Iris pigment epithelial cell (primary cell): Measurements from ENCODE around the gene TBC1D16.

Experiments
- DNase-seq: peaks from one replicate; pipeline ENCODE4 v3.0.0-alpha.2; 2011; ENCODE audit warnings: low read depth

The TBC1D16 gene, protein sequence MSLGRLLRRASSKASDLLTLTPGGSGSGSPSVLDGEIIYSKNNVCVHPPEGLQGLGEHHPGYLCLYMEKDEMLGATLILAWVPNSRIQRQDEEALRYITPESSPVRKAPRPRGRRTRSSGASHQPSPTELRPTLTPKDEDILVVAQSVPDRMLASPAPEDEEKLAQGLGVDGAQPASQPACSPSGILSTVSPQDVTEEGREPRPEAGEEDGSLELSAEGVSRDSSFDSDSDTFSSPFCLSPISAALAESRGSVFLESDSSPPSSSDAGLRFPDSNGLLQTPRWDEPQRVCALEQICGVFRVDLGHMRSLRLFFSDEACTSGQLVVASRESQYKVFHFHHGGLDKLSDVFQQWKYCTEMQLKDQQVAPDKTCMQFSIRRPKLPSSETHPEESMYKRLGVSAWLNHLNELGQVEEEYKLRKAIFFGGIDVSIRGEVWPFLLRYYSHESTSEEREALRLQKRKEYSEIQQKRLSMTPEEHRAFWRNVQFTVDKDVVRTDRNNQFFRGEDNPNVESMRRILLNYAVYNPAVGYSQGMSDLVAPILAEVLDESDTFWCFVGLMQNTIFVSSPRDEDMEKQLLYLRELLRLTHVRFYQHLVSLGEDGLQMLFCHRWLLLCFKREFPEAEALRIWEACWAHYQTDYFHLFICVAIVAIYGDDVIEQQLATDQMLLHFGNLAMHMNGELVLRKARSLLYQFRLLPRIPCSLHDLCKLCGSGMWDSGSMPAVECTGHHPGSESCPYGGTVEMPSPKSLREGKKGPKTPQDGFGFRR

DNA sequence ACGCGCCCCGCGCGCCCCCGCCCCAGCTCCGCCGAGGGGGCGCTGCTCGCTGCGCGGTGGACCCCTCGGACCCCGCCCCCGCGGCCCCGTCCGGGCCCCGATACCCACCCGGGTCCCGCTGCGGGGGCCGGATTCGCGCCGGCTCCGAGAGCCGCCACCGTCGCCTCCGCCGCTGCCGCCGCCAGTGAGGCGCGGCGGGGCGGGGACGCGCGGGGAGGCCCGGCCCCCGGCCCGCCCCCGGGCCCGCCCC, at the start of gene TBC1D16:
Gene TBC1D16, minus strand, starts transcription at position 186 of the 250 bp plus-strand sequence. CDS start 22,325 bp downstream, outside the sequence.
- no peak for DNase-seq

GRCh38 chr17:80084773-80085172, 49.1 kb upstream of the TBC1D16 start:
- DNase-seq, result no peak

DNA sequence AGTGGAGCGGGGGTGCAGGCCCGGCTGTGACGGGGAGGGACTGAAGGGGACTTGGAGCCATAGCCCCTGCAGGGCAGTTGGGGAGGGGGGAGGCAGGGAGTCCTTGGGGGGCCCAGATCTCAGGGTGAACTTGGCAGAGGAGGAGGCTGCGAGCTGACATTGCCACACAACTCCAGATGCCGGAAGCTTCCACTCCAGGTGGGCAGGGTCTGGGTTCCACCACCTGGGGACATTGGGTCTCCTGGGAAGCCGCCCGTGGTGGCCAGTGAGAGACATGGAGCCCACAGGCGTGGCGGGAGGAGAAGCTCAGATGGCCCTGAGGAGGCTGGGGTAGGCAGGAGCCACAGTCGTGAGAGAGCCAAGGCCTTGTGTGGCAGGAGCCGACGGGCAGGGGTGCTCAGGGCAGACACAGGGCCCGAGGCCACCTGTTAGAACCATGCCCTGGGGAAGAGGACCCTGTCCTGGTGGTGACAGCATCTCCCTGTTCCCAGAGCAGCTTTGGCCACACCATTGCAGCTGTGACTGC, 47.5 kb upstream of the TBC1D16 start:
- DNase-seq, result no peak

DNA sequence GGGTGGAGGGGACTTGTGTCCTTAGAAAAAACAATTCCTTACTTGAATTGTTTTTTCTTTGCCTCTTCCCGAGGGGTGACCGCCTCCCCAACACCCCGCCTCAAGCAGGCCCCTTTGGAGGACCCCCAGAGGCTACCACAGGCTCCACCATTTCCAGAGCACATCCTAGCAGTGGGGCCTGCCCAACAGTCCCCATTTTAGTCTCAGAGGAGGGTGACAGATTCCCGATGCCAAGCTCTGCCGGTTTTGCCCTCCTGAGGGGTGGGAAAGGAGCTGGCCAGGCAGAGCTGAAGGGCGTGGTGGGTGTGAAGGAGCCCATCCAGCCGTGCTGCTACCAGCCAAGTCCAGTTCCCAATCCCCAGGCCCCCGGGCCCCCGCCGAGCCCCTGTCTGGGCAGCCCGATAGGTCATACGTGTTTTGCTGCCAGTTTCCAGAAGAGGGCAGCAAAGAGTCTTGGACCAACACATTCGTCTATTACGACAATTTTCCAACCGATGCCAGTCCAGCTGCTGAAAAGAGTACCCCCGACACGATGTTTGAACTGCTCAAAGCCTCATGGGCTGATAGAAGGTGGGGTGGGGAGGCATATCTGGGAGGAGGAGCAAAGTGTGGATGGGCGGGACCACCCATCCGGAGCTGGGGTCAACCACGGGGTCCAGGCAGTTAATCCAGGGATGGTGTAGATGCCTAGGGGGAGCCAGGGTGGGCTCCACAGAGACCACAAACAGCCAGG, 46.9 kb upstream of the TBC1D16 start:
- DNase-seq, result peak; percentile 68

DNA sequence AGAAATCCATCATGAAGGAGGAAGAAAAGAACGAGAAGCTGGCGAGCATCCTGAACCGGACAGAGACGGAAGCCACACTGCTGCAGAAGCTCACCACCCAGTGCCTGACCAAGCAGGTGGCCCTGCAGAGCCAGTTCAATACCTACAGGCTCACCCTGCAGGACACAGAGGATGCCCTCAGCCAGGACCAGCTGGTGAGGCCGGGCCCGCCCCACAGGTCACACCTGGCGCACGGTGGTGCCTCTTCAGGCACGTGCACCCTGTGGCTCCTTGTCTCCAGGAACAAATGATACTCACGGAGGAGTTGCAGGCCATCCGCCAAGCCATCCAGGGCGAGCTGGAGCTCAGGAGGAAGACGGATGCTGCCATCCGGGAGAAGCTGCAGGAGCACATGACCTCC, 45.9 kb upstream of the TBC1D16 start:
- no peak for DNase-seq

- DNase-seq, result peak; percentile 63
Measured at GRCh38 chr17:80080081-80080480, 44.4 kb upstream of the TBC1D16 start.

DNA sequence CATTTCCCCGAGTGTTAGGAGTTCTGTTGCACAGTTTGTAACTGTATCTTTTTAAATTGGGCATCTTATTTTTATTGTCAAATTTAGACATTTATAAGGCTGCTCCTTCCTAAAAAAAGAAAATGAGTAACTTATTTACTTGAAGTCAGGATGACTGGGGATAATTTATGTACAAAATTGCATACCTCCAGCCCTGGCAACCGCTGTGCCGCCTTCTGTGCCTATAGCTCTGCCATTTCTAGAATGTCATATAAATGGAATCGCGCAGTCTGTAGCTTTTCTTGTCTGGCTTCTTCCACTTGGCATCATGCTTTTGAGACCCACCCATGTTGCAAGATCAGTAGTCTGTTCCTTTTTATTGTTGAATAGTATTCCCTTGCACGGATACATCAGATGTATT, 36.7 kb upstream of the TBC1D16 start:
- DNase-seq, result no peak

DNA sequence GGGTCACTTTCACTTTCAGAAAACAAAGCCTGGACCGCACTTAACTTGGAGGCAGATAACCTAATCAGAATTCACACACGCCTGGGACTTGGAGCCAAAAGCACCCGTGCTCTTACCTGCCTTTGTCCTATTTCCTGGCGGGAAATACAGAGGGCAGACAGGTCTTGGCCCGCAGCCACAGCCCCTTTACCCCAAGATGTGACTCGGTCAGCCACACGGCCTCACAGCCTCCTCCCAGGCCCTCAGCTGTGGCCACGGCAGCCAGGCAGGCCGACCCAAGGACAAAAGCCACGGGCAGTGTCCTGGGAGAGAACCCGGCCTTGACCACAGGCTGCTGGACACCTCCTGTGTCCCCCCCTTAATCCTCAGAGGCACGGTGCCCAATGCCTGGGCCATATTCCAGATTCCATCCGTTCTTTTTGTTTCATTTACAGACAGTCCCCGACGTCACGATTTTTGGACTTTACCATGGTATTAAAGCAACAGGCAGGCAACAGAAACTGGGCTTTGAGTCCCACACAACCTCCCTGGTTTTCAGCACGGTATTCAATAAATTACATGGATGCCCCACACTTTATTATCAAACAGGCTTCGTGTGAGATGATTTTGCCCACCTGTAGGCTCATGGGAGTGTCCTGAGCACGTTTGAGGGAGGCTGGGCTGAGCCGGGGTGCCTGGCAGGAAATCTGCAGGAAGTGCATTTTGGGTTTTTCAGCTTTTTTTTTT, 35.6 kb upstream of the TBC1D16 start:
- DNase-seq, result peak; percentile 33

DNA sequence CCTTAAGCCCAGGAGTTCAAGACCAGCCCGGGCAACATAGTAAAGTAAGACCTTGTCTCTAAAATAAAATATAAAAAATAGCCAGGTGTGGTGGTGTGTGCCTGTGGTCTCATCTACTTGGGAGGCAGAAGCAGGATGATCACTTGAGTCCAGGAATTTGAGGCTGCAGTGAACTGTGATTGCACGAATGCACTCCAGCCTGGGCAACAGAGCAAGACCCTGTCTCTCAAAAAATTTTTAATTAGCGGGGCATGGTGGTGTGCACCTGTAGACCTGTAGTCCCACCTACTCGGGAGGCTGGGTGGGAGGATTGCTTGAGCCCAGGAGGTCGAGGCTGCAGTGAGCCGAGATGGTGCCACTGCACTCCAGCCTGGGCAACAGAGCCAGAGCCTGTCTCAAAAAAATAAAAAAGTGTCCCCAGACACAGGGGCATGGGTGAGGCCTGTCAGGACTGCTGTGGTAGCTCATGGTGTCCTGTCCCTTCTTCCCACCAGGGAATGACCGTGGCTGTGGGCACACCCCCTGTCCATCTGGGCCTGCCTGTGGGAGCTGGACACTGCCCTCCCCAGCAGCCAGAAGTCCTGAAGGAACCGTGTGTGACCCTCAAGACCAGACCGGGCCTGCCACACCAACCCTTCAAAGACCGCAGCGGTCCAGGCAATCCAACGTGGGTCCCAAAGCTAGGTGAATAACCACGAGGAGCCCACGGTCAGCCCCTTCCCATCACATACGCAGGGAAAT, 34.9 kb upstream of the TBC1D16 start:
- DNase-seq, result no peak

GRCh38 chr17:80068301-80069222, 32.9 kb upstream of the TBC1D16 start:
- DNase-seq, result peak; percentile 88

DNA sequence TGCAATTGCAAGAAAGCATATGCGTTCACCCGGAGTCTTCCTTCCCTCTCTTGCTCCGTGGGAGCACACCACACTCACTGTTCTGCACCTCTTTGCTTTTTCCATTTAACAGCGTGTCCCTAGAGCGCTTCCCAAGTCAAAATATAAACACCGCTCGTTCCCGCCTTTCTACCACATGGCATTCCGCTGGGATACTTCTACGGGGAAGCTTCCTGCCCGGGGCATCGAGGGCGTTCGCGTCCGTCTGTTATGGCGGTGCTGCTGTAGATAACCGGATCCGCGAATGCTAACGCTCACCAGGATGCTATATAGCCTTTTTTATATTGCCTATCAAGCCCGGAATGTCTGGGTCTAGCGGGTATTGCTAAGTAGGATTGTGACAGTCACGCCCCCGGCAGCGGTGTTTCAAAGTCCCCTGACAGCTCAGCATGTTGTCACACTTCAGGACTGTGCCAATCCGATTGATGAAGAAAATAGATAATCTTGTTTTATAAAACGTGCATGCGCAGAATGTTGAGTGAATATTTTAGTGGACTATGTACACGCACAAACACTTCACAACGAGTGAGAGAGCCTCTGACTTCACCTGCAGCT, 31.8 kb upstream of the TBC1D16 start:
- DNase-seq, result no peak

DNA sequence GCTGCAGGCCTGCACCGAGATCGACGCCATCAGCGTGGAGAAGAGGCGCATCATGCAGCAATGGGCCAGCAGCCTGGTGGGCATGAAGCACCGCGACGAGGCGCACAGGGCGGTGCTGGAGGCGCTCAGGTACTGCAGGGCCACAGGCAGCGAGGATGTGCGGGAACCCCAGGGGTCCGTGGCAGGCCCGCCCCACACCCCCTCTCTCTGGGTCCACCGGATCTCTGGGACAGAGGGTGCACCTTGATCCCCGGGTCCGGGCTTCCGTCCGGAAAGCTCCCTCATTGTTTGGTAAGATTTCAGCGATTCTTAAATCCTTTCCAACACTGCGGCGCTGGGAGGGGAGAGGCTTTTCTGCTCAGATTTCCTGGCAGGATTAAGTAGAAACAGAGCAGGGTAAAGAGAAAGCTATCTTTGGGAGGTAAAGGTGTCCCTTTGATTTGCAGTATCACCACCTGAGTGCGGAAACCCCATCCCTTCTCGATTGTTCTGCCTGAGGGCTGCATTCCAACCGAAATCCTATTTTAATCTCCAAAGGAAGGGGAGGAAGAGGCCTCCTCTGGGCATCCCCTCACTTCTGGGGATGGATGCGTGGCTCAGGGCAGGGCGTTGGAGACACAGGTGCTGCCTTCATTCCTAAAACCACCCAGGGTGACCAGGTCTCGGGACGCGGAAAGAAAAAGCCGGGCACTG, 30.0 kb upstream of the TBC1D16 start:
- DNase-seq, result no peak

GRCh38 chr17:80064696-80065095, 29.0 kb upstream of the TBC1D16 start:
- no peak for DNase-seq

DNA sequence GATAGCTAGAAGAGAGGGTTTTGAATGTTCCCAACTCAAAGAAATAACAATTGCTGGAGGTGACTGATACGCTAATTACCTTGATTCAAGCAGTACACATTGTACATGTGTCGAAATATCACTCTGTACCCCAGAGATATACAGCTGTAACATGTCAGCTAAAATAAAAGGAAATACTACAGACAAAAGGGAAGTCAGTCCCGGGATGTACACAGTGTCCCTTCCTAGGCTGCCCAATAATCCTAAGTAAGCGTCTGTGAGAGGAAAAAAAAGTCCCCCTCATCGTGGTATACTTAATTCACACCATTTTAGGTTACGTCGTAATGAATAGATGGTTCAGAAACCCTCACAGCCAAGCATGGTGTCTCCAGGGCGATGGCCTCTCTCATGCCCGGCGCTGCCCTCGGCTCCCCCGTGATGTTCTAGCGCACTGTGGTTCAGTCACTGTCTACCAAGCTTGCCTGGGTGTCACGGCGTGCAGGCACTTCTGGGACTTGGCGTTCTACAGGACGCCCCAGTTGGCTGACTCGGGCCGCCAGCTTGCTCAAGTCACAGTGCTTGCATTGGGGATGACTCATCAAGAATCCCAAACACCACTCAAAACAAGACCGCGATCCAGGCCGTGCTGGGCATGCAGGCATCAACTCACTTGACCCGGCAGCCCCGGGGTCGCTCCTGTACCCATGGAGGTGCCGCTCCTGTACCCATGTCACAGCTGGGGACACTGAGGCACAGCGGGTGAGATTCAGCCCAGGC, 28.3 kb upstream of the TBC1D16 start:
- peak; percentile 84 for DNase-seq

GRCh38 chr17:80061421-80061820, 25.7 kb upstream of the TBC1D16 start:
- no peak for DNase-seq

- no peak for DNase-seq
Measured at GRCh38 chr17:80060644-80061043, 25.0 kb upstream of the TBC1D16 start.

- DNase-seq, result no peak
Measured at GRCh38 chr17:80058311-80058955, 22.8 kb upstream of the TBC1D16 start.

- DNase-seq, result no peak
Measured at GRCh38 chr17:80055597-80055996, 19.9 kb upstream of the TBC1D16 start.
